Stimulated activated CD8-positive, alpha-beta memory T cell treated with anti-CD3 and anti-CD28 coated beads, Interleukin-7, amount 100 ng/mL, for 1 hour (primary cell): ENCODE measurements around the gene ZDHHC18.
"Not testable (repeated sequence)": the region's sequence is repeated elsewhere in the genome, so short reads cannot be mapped to it uniquely, and the experiment has no call there.

Source experiments
- DNase-seq, 2 donors: peaks; one replicate each; pipeline ENCODE4 v3.0.0-alpha.2; 2020; ENCODE audit warnings: low read depth in 2 of 2

Gene ZDHHC18

GRCh38 chr1:26858891-26859640 lies 32.6 kb downstream of the ZDHHC18 start:
- DNase-seq: no peak

GRCh38 chr1:26861286-26861701 lies 34.8 kb downstream of the ZDHHC18 start:
- DNase-seq: no peak

- no peak for DNase-seq
These were observed 35.4 kb downstream of the ZDHHC18 start for GRCh38 chr1:26861889-26862378.

- DNase-seq: no peak
These were observed 36.5 kb downstream of the ZDHHC18 start, which contains the start of gene SFN for GRCh38 chr1:26862781-26863684. SFN (plus strand) TSS chr1:26863149; CDS start chr1:26863213, 64 bp downstream.

- no peak for DNase-seq
These were observed 37.2 kb downstream of the ZDHHC18 start for GRCh38 chr1:26863685-26864077.

- peak; percentile 85 to 91 for DNase-seq
These were observed 38.4 kb downstream of the ZDHHC18 start for GRCh38 chr1:26864610-26865480.

GRCh38 chr1:26873097-26873496 lies 46.6 kb downstream of the ZDHHC18 start:
- DNase-seq: not testable (repeated sequence)

- DNase-seq: no peak
These were observed 48.4 kb downstream of the ZDHHC18 start for GRCh38 chr1:26874896-26875295.

- DNase-seq: no peak
These were observed 50.8 kb downstream of the ZDHHC18 start for GRCh38 chr1:26877326-26877725.

GRCh38 chr1:26879793-26880192 lies 53.3 kb downstream of the ZDHHC18 start:
- no peak for DNase-seq

- DNase-seq: not testable (repeated sequence)
These were observed 55.1 kb downstream of the ZDHHC18 start for GRCh38 chr1:26881611-26882010.

- no peak for DNase-seq
These were observed 56.4 kb downstream of the ZDHHC18 start for GRCh38 chr1:26882696-26883463.

- no peak for DNase-seq
These were observed 60.6 kb downstream of the ZDHHC18 start for GRCh38 chr1:26887125-26887524.

GRCh38 chr1:26888231-26888630 lies 61.7 kb downstream of the ZDHHC18 start:
- DNase-seq: no peak

GRCh38 chr1:26889551-26890466 lies 63.3 kb downstream of the ZDHHC18 start, which contains the start of gene GPN2:
GPN2 (minus strand) TSS chr1:26890283; CDS start chr1:26890096, 187 bp downstream.
- DNase-seq: peak; percentile 58 to 62

GRCh38 chr1:26890467-26890796 lies 63.9 kb downstream of the ZDHHC18 start:
- no peak for DNase-seq

- DNase-seq: no peak
These were observed 67.8 kb downstream of the ZDHHC18 start for GRCh38 chr1:26894263-26894662.

GRCh38 chr1:26897351-26897750 lies 70.9 kb downstream of the ZDHHC18 start:
- no peak for DNase-seq

GRCh38 chr1:26900001-26900814 lies 73.7 kb downstream of the ZDHHC18 start, which contains the start of gene GPATCH3:
GPATCH3 (minus strand) TSS chr1:26900467; CDS start chr1:26900442, 25 bp downstream.
- DNase-seq: peak; percentile 67 to 68
